H9 (cell line): ENCODE measurements around the gene ZNRF2. TPM values are rescaled to one million over a fixed set of nuclear protein-coding genes. Genes with fewer than 3 reads are reported as not detected.
A peak's percentile ranks its signal among the peaks of the same experiment; 100 is the strongest.

Experiments
- DNase-seq: peaks from one replicate; pipeline ENCODE4 v3.0.0-alpha.2; 2017
- H2AFZ ChIP-seq: one replicate; pipeline ENCODE4 v1.6.1; 2013; ENCODE audit warnings: mild to moderate bottlenecking, low read length, control low read depth, moderate library complexity
- H2AK5ac ChIP-seq: 2 replicates; pipeline ENCODE4 v1.6.1; 2013; ENCODE audit warnings: low read length, control low read depth, mixed read lengths; ENCODE audit not compliant: insufficient read length
- H2BK120ac ChIP-seq: one replicate; pipeline ENCODE4 v1.6.1; 2013; ENCODE audit warnings: low read depth, mild to moderate bottlenecking, low read length, control low read depth, inconsistent platforms; ENCODE audit not compliant: poor library complexity, severe bottlenecking
- H2BK12ac ChIP-seq: 2 replicates; pipeline ENCODE4 v1.6.1; 2013; ENCODE audit warnings: low read length, control low read depth, mixed read lengths, low read depth; ENCODE audit not compliant: insufficient read length
- H2BK15ac ChIP-seq: 2 replicates; pipeline ENCODE4 v1.6.1; 2013; ENCODE audit warnings: low read depth, low read length, control low read depth
- H2BK20ac ChIP-seq: one replicate; pipeline ENCODE4 v1.6.1; 2013; ENCODE audit warnings: low read depth, mild to moderate bottlenecking, low read length, control low read depth, inconsistent platforms; ENCODE audit not compliant: poor library complexity, severe bottlenecking
- H2BK5ac ChIP-seq: 2 replicates; pipeline ENCODE4 v1.6.1; 2013; ENCODE audit warnings: low read length, control low read depth, mixed read lengths; ENCODE audit not compliant: insufficient read length
- H3K14ac ChIP-seq: 2 replicates; pipeline ENCODE4 v1.6.1; 2013; ENCODE audit warnings: low read length, control low read depth; ENCODE audit not compliant: insufficient read depth
- H3K18ac ChIP-seq: 2 replicates; pipeline ENCODE4 v1.6.1; 2013; ENCODE audit warnings: low read depth, mild to moderate bottlenecking, mixed read lengths, low read length, control low read depth; ENCODE audit not compliant: insufficient read length
- H3K23ac ChIP-seq: 2 replicates; pipeline ENCODE4 v1.6.1; 2013; ENCODE audit warnings: low read length, control low read depth, mixed read lengths, low read depth; ENCODE audit not compliant: insufficient read length
- H3K23me2 ChIP-seq: 2 replicates; pipeline ENCODE4 v1.6.1; 2013; ENCODE audit warnings: low read depth, mild to moderate bottlenecking, mixed read lengths, low read length, control low read depth; ENCODE audit not compliant: insufficient read length, poor library complexity, severe bottlenecking
- H3K27ac ChIP-seq: 2 replicates; pipeline ENCODE4 v1.5.1; 2013; ENCODE audit warnings: low read length, control low read depth, mixed read lengths, low read depth; ENCODE audit not compliant: insufficient read length
- H3K27me3 ChIP-seq: 2 replicates; pipeline ENCODE4 v1.6.1; 2013; ENCODE audit warnings: low read length, control low read depth, inconsistent platforms; ENCODE audit not compliant: insufficient read depth
- H3K4ac ChIP-seq: 2 replicates; pipeline ENCODE4 v1.6.1; 2013; ENCODE audit warnings: low read depth, mild to moderate bottlenecking, control low read depth, inconsistent platforms, low read length, moderate library complexity
- H3K4me1 ChIP-seq: 2 replicates; pipeline ENCODE4 v1.6.1; 2013; ENCODE audit warnings: low read length, control low read depth, inconsistent platforms; ENCODE audit not compliant: insufficient read depth
- H3K4me2 ChIP-seq: 2 replicates; pipeline ENCODE4 v1.6.1; 2013; ENCODE audit warnings: low read length, control low read depth, mixed read lengths; ENCODE audit not compliant: insufficient read length, insufficient read depth
- H3K56ac ChIP-seq: 2 replicates; pipeline ENCODE4 v1.6.1; 2013; ENCODE audit warnings: low read depth, mild to moderate bottlenecking, mixed read lengths, low read length, control low read depth; ENCODE audit not compliant: insufficient read length
- H3K79me1 ChIP-seq: 2 replicates; pipeline ENCODE4 v1.6.1; 2013; ENCODE audit warnings: low read depth, mild to moderate bottlenecking, moderate library complexity, low read length, control low read depth, inconsistent platforms; ENCODE audit not compliant: insufficient read depth, poor library complexity, severe bottlenecking
- H3K79me2 ChIP-seq: 2 replicates; pipeline ENCODE4 v1.6.1; 2013; ENCODE audit warnings: low read length, control low read depth, inconsistent platforms; ENCODE audit not compliant: insufficient read depth
- H3K9ac ChIP-seq: 2 replicates; pipeline ENCODE4 v1.6.1; 2013; ENCODE audit warnings: low read length, control low read depth, mixed read lengths; ENCODE audit not compliant: insufficient read length; ENCODE audit errors: extremely low read depth
- H3K9me3 ChIP-seq: one replicate; pipeline ENCODE4 v1.6.1; 2013; ENCODE audit warnings: low read depth, low read length, inconsistent platforms; ENCODE audit not compliant: control insufficient read depth
- H3T11ph ChIP-seq: one replicate; pipeline ENCODE4 v1.6.1; 2013; ENCODE audit warnings: mild to moderate bottlenecking, low read length, control low read depth, inconsistent platforms
- H4K20me1 ChIP-seq: one replicate; pipeline ENCODE4 v1.6.1; 2013; ENCODE audit not compliant: control insufficient read depth, insufficient read length, insufficient read depth
- H4K5ac ChIP-seq: 2 replicates; pipeline ENCODE4 v1.6.1; 2013; ENCODE audit warnings: low read depth, mild to moderate bottlenecking, mixed read lengths, low read length, control low read depth; ENCODE audit not compliant: insufficient read length
- H4K8ac ChIP-seq: replicated peaks from 2 replicates; pipeline ENCODE4 v1.6.1; 2013; ENCODE audit warnings: low read length, control low read depth, mixed read lengths, low read depth; ENCODE audit not compliant: insufficient read length
- H4K91ac ChIP-seq: 2 replicates; pipeline ENCODE4 v1.6.1; 2013; ENCODE audit warnings: low read depth, mild to moderate bottlenecking, moderate library complexity, mixed read lengths, low read length, control low read depth; ENCODE audit not compliant: insufficient read length
- H3K27ac Mint-ChIP-seq, 3 experiments: 2 replicates in 2 of 3; 3 replicates in 1 of 3; pipeline ENCODE4 v1.8.0; 2020 to 2021; ENCODE audit warnings: mixed read lengths in 3 of 3, mild to moderate bottlenecking in 1 of 3, moderate library complexity in 1 of 3
- H3K27me3 Mint-ChIP-seq: 2 replicates; pipeline ENCODE4 v1.8.0; 2021; ENCODE audit warnings: low read depth, mild to moderate bottlenecking, moderate library complexity, mixed read lengths
- H3K36me3 Mint-ChIP-seq, 3 experiments: 2 replicates in 2 of 3; 3 replicates in 1 of 3; pipeline ENCODE4 v1.8.0; 2020 to 2021; ENCODE audit warnings: low read depth in 3 of 3, mixed read lengths in 3 of 3; ENCODE audit not compliant: insufficient read depth in 1 of 3
- H3K4me1 Mint-ChIP-seq, 2 experiments: 2 replicates each; pipeline ENCODE4 v1.8.0; 2020; ENCODE audit warnings: mixed read lengths in 2 of 2
- H3K4me3 Mint-ChIP-seq, 2 experiments: 2 replicates in 1 of 2; 3 replicates in 1 of 2; pipeline ENCODE4 v1.8.0; 2020 to 2021; ENCODE audit warnings: mild to moderate bottlenecking in 2 of 2, mixed read lengths in 2 of 2, moderate library complexity in 1 of 2
- H3K9me3 Mint-ChIP-seq, 2 experiments: 2 replicates in 1 of 2; 3 replicates in 1 of 2; pipeline ENCODE4 v1.8.0; 2020; ENCODE audit warnings: mild to moderate bottlenecking in 2 of 2, mixed read lengths in 2 of 2, moderate library complexity in 1 of 2
- CTCF ChIP-seq: fragments of 200-600 bp; sonication (generic); conservative IDR thresholded peaks from 3 replicates; pipeline ENCODE4 v1.8.0; 2021; ENCODE audit warnings: antibody characterized with exemption, mild to moderate bottlenecking
- WGBS: extraction: QIAGEN DNeasy Blood & Tissue Kit; methylation state at CpG from one replicate; pipeline ENCODE4 v1.1.7; 2013; ENCODE audit warnings: missing lambda C conversion rate, low lambda C conversion rate, mixed read lengths; ENCODE audit not compliant: insufficient read length; ENCODE audit errors: extremely low coverage; 5-methylcytosine and 5-hydroxymethylcytosine counted together
- total RNA-seq: library from RNA; stranded (reverse); gene quantifications from 2 replicates; pipeline ENCODE4 v1.2.1, GENCODE V29; 2021

Gene ZNRF2
- total RNA-seq, 1 experiment from 2014 or later = 16.5 TPM

- no peaks in the 10 kb centered on the region for H3K27me3 ChIP-seq
These were observed 111.3 kb downstream of the ZNRF2 start for GRCh38 chr7:30395676-30396075.

More at GRCh38 chr7:30395676-30396075, 111.3 kb downstream of the ZNRF2 start:
- H3K36me3 Mint-ChIP-seq = no peaks in the 10 kb centered on the region; a peak in 1 of 7 replicates
- no CpG with 5 or more reads among the region's 4 CpGs for WGBS
- no peak overlapping the region for H3K27ac ChIP-seq
- no peak overlapping the region for H3K56ac ChIP-seq
- H3K4me1 Mint-ChIP-seq = peaks cover 22 to 27% of the 10 kb centered on the region in 2 experiments
- H3K4me1 ChIP-seq = peaks cover 10% of the 10 kb centered on the region; the same call in 1 of the 2 replicates
- no peak overlapping the region for H3K18ac ChIP-seq
- H3T11ph ChIP-seq = no peak overlapping the region
- no peaks in the 10 kb centered on the region for H3K27me3 Mint-ChIP-seq
- no peaks in the 10 kb centered on the region for H3K9me3 Mint-ChIP-seq
- no peak overlapping the region for H2BK20ac ChIP-seq
- no peak overlapping the region for H3K9ac ChIP-seq
- H3K27ac Mint-ChIP-seq = peak overlapping the region; percentile 14 to 68 (median 52); a peak in 4 of 7 replicates
- H2BK15ac ChIP-seq = 0 out of 2 replicates have a peak overlapping the region, but pooled peaks have one; percentile 94
- peak overlapping the region; percentile 6 for H3K4me2 ChIP-seq
- no peaks in the 10 kb centered on the region for H3K79me1 ChIP-seq
- no peak overlapping the region; a peak in 1 of 5 replicates for H3K4me3 Mint-ChIP-seq
- H4K5ac ChIP-seq = no peak overlapping the region
- no peak overlapping the region for H3K14ac ChIP-seq
- no peak overlapping the region for H2AFZ ChIP-seq
- H3K4ac ChIP-seq = no peak overlapping the region
- no peak overlapping the region for H4K91ac ChIP-seq
- H3K79me2 ChIP-seq = no peaks in the 10 kb centered on the region
- no peak overlapping the region for H2BK12ac ChIP-seq
- no peaks in the 10 kb centered on the region for H3K23me2 ChIP-seq
- DNase-seq = no peak
- H4K20me1 ChIP-seq = no peaks in the 10 kb centered on the region
- no peak overlapping the region for H2AK5ac ChIP-seq
- no peak overlapping the region for H4K8ac ChIP-seq
- no peaks in the 10 kb centered on the region for H3K9me3 ChIP-seq
- TF ChIP-seq CTCF = no peak
- H2BK120ac ChIP-seq = no peak overlapping the region
- H3K23ac ChIP-seq = no peak overlapping the region
- H2BK5ac ChIP-seq = no peak overlapping the region
